Astrocyte (in vitro differentiated cells and primary cell): ENCODE data around the gene AP1B1.

Experiments used
- CTCF ChIP-seq: IDR thresholded peaks from 2 replicates; pipeline ENCODE4 v1.5.1; 2011; ENCODE audit warnings: low read depth, mild to moderate bottlenecking, inconsistent platforms, low read length, moderate library complexity; ENCODE audit not compliant: insufficient read depth
- EZH2 ChIP-seq: IDR thresholded peaks from 2 replicates; pipeline ENCODE4 v1.6.1; 2012; ENCODE audit warnings: mild to moderate bottlenecking, low read length, inconsistent platforms; ENCODE audit not compliant: insufficient read depth

GRCh38 chr22:29343313-29343805 is 45.0 kb downstream of the AP1B1 start:
- TF ChIP-seq CTCF (no peak), EZH2 (no peak)
